HG03025 (cell line): ENCODE measurements around the gene LRBA.

ENCODE experiments used
- ATAC-seq: cut with Tn5 transposase; IDR thresholded peaks from one replicate; pipeline ENCODE4 v1.9.1; 2021; ENCODE audit warnings: mild to moderate bottlenecking, moderate library complexity; ENCODE audit not compliant: unreplicated experiment, low FRiP score

LRBA gene

GRCh38 chr4:150624055-150624454 is 391.0 kb downstream of the LRBA start:
- ATAC-seq = no peak

DNA sequence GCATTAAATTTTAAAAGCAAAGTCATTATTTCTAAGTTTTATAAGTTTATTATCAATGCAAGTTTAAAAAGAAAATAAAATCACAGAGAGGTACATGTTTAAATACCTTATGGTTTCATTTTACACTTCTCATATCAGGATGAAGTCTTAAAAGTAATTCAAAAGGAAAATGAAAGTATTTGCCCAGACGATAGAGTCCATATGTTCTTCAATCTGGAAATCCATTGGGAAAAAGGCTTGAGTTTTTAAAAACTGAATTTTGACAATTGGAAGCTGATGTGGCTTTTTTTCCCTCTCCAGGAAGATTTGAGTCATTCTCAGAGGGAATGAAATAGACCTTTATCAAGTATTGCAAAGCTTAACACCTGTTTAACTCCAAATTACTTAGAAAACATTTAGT is 396.0 kb downstream of the LRBA start:
- ATAC-seq = no peak

DNA sequence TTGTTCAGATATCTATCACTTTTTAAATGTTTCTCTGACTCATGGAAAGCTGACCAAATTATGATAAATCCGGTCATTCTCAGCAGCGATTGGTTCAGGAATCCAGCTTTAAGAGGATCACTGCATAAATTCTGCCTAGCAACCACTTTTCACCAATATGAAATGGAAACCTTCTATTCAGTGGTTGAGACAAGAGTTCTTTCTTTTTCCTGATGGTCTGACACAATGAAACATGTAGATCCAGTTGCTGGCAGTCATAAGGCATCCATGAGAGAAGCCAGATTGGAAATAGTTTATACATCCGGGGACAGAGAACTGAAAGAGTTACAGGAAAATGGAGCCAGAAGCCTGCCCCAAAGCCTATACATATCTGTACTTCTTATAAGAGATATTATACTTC is 406.0 kb downstream of the LRBA start:
- no peak for ATAC-seq

- ATAC-seq = no peak
Measured at GRCh38 chr4:150600812-150601445, 414.2 kb downstream of the LRBA start.

GRCh38 chr4:150599547-150599946 is 415.5 kb downstream of the LRBA start:
- ATAC-seq = no peak

DNA sequence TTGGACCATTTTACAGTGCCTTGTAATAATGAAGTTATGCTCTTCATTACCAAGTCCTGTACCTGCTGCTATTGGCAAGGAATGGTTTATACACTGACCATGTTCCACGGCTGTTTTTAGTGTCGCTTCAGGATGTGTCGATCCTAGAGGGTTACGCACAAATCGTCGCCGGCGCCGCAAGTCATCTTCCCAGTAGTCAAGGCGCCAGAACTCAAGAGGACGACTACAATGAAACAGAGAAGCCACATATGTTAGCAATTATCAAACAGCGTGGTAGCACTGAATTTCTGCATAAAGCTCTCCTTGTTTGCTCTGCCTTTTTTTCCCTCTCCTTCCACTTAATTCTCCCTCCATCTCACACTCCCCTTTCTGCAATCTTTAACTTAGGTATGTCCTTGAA is 416.2 kb downstream of the LRBA start:
- no peak for ATAC-seq

DNA sequence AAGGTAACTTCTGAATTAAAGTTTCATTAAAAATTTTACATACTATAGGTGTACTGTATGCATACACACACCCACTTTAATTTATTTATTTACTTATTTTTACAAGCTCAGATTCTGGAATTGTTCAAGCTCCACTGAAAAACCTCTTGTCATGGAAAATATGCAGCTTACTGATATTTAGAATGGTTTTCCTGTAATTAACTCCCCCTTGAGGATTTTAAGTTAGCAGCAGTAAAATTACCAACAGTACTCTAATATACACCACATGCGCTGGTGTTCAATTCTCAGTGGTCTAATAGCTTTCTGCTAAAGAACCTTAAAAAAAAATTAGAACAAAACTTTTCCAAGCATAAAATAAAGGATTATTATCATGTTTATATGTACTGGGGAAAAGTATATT is 421.1 kb downstream of the LRBA start:
- no peak for ATAC-seq

GRCh38 chr4:150591904-150592303 is 423.2 kb downstream of the LRBA start:
- ATAC-seq = no peak

DNA sequence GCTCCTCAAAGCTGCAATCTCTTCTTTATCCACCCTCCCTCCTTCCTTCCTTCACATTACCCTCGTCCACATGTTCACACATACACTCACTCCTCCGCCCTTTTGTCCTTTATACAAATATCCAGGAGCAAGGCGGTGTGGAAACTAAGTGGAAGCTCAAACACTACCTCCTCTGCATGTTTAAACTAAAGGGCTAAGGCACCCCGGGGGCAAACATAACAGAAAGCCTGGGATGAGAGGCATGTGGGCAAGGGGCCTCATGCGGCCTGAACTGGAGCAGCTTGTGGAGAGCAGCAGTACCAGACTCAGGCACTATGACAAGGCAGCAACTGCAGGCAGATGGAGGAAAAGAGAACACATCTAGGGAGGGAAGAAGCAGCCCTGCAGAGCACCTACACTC is 423.7 kb downstream of the LRBA start:
- no peak for ATAC-seq

GRCh38 chr4:150590631-150591030 is 424.5 kb downstream of the LRBA start:
- ATAC-seq = no peak

- no peak for ATAC-seq
Measured at GRCh38 chr4:150589157-150589556, 425.9 kb downstream of the LRBA start.

DNA sequence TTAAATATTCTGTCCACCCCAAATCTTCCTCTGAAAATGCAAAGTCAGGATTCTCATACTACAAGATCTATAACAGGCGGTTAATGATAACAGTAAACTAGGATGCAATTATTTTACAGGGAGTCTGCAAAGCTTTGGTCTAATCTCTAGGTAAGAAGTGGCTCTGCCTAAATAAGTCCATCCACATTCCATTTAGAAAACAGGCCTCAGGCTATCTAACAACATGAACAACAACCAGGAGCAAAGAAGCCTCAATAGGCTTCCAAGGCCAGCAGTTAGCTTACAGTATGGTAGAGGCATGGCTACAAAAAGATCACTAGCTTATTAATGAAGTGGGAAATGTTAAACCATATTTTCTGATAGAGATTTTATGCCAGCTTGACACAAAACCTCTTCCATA is 426.8 kb downstream of the LRBA start:
- ATAC-seq = no peak

- ATAC-seq = no peak
Measured at GRCh38 chr4:150586162-150586810, 428.8 kb downstream of the LRBA start.

DNA sequence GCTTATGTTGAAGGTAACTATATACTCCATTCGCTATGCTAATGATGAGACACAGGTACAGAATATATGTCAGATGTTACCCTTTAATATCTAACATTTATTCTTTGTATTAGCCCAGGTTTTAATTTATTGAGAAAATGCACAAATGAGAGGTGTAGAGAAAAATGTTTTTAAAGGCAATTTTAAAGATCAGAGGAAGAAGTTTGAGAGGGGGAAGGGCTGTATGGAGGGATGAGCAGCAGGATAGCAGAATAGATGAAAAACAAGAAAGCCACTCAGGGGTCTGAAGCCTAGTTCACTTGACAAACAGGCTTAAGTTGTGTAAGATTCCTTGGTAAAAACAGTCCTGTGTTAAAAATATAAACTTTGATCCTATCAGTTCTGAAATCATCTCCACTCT is 429.5 kb downstream of the LRBA start:
- no peak for ATAC-seq

DNA sequence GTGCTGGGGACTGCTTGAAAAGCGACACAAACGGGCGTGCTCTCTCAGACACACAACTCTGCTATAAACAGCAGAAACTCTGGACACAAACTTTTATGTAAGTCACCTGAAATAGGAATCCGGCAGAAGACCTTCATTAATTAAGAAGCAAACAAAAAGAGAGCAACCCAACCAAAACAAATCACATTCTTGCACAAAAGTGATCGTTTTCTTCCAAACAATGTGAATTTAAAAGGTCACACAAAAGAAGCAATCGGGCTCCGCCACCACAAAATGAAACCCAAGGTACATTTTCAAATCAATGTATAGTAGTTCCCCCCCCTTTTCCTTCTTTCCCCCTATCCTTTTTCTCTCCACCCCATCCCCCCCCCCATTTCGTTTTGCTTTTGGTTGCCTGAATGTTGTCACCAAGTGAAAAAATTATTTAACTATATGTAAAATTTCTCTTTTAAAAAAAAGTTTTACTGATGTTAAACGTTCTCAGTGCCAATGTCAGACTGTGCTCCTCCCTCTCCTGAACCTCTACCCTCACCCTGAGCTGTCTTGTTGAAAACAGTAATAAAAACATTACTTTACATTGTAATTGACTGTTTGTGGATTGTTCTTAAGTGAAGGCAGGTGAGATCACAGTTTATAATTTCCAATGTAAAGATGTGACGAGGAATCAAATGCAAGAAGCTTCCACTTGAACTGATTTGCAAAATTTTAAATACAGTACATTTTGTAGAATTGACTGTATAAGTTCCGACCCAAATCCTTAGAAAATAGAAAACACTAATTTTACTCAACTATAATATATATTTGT is 430.8 kb downstream of the LRBA start:
- no peak for ATAC-seq

DNA sequence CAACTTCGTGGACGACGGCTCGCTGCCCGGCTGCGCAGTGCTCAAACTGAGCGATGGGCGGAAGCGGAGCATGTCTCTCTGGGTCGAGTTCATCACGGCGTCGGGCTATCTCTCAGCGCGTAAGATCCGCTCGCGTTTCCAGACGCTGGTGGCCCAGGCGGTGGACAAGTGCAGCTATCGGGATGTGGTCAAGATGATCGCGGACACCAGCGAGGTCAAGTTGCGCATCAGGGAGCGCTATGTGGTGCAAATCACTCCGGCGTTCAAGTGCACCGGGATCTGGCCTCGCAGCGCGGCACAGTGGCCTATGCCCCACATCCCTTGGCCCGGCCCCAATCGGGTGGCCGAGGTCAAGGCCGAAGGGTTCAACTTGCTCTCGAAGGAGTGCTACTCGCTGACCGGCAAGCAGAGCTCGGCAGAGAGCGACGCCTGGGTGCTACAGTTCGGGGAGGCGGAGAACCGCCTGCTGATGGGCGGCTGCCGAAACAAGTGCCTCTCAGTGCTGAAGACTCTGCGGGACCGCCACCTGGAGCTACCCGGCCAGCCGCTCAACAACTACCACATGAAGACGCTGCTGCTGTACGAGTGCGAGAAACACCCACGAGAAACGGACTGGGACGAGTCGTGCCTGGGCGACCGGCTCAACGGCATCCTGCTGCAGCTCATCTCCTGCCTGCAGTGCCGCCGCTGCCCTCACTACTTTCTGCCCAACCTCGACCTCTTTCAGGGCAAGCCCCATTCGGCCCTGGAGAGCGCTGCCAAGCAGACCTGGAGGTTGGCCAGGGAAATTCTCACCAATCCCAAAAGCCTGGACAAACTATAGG is 431.6 kb downstream of the LRBA start:
- no peak for ATAC-seq

DNA sequence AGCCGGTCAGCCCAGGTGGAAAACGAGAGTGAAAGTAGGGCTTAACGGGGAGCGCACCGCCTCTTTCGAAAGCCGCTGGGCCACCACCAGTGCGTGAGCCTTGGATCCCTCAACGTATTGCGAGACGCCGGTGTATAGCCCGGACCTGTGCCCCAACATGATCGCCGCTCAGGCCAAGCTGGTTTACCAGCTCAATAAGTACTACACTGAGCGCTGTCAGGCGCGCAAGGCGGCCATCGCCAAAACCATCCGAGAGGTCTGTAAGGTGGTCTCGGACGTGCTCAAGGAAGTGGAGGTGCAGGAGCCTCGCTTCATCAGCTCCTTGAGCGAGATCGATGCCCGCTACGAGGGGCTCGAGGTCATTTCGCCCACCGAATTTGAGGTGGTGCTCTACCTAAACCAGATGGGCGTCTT is 432.2 kb downstream of the LRBA start:
- ATAC-seq = no peak

DNA sequence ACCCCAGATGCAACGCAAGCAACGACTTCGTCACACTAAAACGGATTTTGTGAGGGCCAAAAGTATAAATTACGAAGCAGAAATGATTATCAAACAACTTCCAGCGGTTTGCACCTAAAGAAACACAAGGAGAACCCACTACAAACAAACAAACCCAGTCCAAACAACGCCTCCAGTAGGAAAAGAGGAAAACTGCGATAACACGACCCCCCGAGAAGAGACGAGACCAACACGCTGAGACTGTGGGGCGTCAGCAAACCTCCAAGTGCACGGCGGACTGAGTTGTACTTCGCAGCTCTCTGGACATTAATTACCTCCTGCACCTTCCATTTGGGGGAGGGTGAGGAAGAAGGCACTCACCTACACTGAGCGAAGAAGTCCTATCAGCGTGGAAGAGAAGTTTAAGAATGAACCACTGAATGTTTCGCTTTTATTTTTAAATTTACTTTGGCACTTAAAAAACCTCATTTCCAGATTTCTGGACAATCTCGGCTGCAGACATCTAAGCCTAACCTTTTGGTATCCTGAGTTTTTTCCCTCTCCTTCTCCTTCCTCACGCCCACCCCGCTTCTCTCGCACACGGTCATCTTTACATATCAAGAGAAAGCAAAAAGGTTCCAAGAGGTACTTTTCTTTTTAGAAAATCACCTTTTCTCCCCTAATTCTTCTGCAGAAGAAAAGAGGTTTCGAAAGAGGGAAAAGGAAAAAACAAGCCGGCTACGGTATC is 432.8 kb downstream of the LRBA start, which contains the start of gene MAB21L2:
TSS of gene MAB21L2 (plus strand) at position 6 of the 727 bp plus-strand sequence. CDS start 879 bp downstream, outside the sequence.
- no peak for ATAC-seq

DNA sequence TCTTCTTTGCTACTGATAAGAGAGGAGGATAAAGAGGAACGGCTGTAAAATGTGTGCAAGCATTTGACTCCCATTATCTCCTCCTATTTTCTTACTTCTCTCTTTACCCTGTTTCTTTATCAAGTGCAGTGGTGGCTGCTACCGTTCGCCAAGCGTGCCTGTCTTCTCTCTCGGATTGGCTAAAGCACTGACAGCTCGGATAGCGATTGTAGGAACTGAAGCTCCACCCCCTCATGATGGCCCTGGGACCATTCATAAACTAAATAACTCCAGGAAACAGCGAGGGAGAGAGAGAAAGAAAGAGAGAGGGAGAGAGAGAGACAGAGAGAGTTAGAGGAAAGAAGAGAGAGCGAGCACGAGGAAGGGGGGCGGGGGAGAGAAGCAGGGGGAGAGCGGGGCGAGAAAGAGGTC is 433.4 kb downstream of the LRBA start:
- no peak for ATAC-seq

GRCh38 chr4:150581056-150581605 is 434.0 kb downstream of the LRBA start:
- no peak for ATAC-seq
